Posterior vena cava (tissue), 2 donors: ENCODE data around the gene TACC3. TPM values are rescaled to one million over a fixed set of nuclear protein-coding genes. Genes with fewer than 3 reads are reported as not detected.
A peak's percentile ranks its signal among the peaks of the same experiment; 100 is the strongest.

Experiments used
- DNase-seq: peaks from one replicate; pipeline ENCODE4 v3.0.0-alpha.2; 2020; ENCODE audit warnings: low spot score
- intact Hi-C, 2 donors: fragments of 100-400 bp; cut with DNase I; formaldehyde crosslinking; loops; one replicate each; pipeline versions ENCODE4 v1.14.1 to v1.14.2; 2022 to 2023
- total RNA-seq, 2 donors: library from RNA; stranded (reverse); fragmentation: NEBNext Ultra II Directional; extraction: Animal tissue kit (Norgen Biotek cat#: 25700); gene quantifications; one replicate each; pipeline ENCODE4 v1.2.1, GENCODE V29; 2021
- donor health status: DM: yes; HTN: yes; CAD: no.
- donor health status: DM: yes; HTN: yes; CAD: no.

Gene TACC3
- total RNA-seq, 2 donors from 2014 or later = 5.2 to 9.3 TPM

GRCh38 chr4:1738410-1738809 is 17.1 kb downstream of the TACC3 start:
- DNase-seq = no peak
- intact Hi-C loops = no loop called here

- no peak for DNase-seq
- intact Hi-C loops = no loop called here
Observed at GRCh38 chr4:1739358-1739757, 18.0 kb downstream of the TACC3 start.

- intact Hi-C loops = no loop called here
- DNase-seq = no peak
Observed at GRCh38 chr4:1740021-1740545, 18.8 kb downstream of the TACC3 start.

DNA sequence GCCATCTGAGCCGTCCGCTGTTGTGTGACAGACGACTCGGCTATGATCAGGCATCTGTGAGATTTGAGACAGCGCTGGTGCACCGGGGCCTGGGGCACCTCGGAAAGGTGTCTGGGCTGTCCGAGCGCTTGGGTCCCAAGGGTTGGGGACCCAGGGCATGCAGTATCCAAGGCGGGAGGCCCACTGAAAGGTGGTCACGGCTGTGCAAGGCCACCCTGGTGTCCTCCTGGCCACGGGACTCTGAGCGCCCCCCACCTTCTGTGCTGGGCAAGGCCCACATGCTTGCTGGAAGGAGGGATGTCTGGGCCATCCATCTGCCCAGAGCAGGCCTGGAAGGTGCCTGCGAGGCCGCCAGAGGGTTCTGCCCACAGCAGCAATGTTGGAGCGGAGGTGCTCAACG is 19.9 kb downstream of the TACC3 start:
- no peak for DNase-seq
- intact Hi-C loops = no loop called here

- intact Hi-C loops = no loop called here
- no peak for DNase-seq
Observed at GRCh38 chr4:1743551-1743950, 22.2 kb downstream of the TACC3 start.

DNA sequence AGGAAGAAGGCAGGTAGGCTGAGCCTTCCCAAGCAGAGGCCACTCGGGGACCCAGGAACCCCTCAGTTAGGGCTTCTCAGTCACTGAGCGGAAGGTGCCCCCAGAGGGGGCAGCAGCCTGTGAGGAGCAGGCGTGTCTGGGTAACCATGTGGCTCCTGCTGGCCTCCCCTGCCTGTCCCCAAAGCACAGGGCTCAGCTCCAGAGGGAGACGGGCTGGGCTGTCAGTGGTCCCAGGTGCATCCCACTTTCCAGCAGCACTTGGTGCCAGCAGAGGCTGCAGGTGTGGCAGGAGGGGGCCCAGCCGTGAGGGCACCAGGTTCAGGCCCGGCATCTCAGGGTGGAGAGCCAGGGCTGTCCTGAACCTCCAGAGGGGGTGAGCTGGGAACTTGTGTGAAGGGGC is 22.7 kb downstream of the TACC3 start:
- intact Hi-C loops = no loop called here
- no peak for DNase-seq

- no peak for DNase-seq
- intact Hi-C loops = no loop called here
Observed at GRCh38 chr4:1744552-1744951, 23.2 kb downstream of the TACC3 start.

GRCh38 chr4:1745165-1745564 is 23.8 kb downstream of the TACC3 start:
- no peak for DNase-seq
- intact Hi-C loops = loop anchor here (5.0 kb wide), 2 partner anchors 62 to 152 kb away; no protein-coding TSS in a partner anchor

DNA sequence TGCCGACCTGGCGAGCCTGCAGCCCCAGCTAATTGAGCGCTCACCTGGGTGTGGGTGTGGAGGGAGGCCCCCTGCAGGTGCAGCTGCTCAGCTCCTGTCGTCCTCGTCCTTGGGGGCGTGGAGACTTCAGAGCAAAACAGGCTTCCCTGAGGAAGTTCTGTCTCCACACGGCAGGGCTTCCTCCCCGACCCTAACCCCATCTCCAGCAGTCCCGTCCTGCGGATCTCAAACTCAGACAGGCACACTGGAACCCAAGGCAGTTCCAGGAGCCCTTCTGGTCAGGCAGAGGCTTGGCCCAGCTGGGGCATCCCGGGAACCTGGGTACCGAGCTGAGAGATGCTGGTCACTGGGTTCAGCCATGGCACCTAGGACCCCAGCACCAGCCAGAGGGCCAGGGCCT is 24.4 kb downstream of the TACC3 start:
- intact Hi-C loops = loop anchor here (5.0 kb wide), 2 partner anchors 62 to 152 kb away; no protein-coding TSS in a partner anchor
- DNase-seq = no peak

- DNase-seq = peak; percentile 89
- intact Hi-C loops = loop anchor here (5.0 kb wide), 2 partner anchors 61 to 151 kb away; no protein-coding TSS in a partner anchor
Observed at GRCh38 chr4:1746265-1746691, 25.0 kb downstream of the TACC3 start.

DNA sequence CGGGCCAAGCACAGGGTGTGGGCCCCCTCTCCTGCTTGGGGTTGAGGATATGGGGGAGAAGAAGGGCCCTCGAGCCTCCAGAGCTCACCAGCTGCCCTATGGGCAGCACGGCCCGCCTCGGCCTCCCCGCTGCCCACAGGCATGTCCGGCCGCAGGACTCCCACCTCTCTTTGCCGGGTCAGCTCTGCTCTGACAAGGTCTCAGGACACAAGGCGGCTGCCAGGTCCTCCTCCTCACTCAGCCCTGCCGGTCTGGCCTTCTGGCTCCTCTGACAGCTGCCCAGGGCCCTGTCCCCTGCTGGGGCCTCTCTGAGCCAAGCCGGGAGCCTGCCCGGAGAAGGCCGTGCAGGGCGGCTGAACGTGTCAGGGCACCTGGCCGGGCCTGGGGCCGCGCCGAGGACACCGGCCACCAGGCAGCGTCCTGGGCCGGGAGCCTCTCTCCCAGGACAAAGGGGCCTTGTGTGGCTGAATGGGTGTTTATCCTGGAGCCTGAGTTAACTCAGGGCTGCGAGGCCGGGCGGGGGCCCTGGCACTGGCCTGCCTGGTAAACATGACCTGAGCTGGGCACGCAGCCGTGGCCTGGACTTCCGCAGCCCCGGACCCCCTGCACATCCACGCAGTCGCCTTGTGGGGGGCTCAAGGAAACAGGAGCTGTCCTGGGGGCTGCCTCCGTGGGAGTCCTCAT is 25.7 kb downstream of the TACC3 start:
- DNase-seq = no peak
- intact Hi-C loops = loop anchor here (5.0 kb wide), 2 partner anchors 60 to 150 kb away; no protein-coding TSS in a partner anchor

DNA sequence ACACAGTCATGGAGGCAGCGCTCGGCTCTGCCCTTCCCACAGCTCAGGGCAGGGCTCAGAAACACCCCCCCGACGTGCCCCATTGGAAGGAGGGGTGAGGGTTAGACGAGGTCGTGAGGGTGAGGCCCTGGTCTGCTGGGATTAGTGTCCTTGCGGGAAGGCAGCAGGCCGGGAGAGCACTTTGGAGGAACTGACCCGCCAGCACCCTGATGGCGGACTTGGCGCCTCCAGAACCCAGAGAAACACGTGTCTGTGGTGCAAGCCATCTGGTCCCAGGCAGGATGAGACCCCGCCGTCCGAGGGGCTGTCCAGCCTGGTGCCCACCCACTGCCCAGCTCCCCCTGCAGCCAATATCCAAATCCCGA is 26.3 kb downstream of the TACC3 start:
- no peak for DNase-seq

DNA sequence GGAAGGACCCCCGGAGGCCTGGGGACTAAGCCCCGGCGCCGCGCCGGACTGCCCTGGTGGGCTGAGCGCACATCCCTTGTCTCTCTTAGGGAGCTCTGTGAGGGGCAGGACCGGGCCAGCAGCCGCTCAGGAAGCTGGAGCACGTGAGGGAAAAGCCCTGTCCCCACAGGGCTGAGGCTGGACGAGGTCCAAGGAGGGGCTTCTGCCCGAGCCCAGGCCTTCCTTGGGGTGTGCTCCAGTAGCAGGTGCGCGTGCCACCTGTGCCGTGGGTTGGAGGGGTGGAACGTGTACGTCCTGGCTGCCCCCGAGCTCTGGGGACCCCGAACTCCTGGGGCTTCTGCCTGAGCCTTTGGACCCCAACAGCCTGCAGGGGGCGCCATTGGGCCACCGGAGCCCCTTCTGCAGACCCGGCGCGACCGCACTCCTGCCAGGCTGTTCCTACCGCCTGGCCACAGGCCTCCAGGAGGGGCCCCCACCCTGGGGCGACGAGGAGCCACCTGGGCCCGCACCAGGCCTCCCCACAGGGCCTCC is 27.2 kb downstream of the TACC3 start:
- peak; percentile 92 for DNase-seq
- intact Hi-C loops = loop anchor here (5.0 kb wide), 2 partner anchors 59 to 149 kb away; no protein-coding TSS in a partner anchor

More for the DNA sequence above, 26.3 kb downstream of the TACC3 start:
- intact Hi-C loops = loop anchor here (5.0 kb wide), 2 partner anchors 60 to 150 kb away; no protein-coding TSS in a partner anchor

GRCh38 chr4:1749370-1749769 is 28.0 kb downstream of the TACC3 start:
- intact Hi-C loops = loop anchor here (5.0 kb wide), 2 partner anchors 58 to 148 kb away; no protein-coding TSS in a partner anchor
- DNase-seq = no peak

DNA sequence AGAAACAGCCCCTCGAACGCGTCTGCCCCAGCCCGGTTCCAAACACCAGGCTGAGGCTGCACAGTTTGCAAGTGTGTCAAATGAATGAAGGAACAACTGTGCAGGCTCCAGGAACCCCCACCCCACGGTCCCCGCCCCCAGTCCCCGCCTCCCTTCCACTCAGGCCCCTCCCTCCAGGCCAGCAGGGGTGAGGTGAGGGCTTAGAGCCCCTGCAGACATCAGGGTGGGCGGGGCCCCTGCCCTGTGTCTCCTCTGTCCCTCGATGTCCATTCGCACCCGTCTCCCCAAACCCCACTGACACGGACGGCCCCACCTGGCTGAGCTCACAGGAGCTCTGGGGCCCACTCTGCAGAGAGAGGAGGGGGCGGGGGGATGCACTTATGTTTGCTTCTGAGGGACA is 28.5 kb downstream of the TACC3 start:
- intact Hi-C loops = loop anchor here (5.0 kb wide), 2 partner anchors 57 to 147 kb away; no protein-coding TSS in a partner anchor
- DNase-seq = no peak

GRCh38 chr4:1750381-1751154 is 29.2 kb downstream of the TACC3 start:
- DNase-seq = no peak
- intact Hi-C loops = no loop called here

DNA sequence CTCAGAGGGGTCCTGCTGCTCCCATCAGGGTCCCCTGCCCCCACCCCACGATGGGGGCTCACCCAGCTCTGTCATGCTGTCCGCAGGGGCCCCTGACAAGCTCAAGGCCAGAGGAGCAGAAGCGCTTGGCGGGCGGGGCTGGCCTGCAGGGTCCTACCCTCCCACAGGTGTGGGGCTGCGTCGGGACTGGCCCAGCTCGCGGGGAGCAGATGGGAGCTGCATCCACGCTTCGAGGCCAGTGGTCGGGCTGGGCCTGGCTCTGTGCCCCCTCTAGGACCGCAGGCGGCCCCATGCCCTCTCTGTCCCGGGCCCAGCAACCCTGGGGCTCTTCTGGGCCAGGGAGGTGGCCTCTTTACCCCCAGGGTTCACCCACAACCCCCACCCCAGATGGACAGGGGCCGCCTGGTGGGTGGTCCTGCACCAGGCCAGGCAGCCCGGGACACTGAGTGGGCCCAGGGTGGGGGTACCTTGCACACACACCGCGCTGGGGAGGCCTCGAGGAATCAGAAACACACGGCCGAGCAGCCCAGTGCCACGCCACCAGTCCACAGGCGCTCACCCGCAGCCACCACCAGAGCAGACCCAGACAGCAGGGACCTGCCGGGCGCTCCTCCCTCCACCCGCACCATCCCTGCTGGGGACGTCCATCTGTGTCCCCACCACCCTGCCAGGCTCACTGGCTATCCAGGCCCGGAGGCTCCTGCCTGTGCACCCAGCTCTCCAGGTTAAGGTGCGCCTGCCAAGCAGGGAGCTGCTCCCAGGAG is 30.0 kb downstream of the TACC3 start:
- intact Hi-C loops = no loop called here
- no peak for DNase-seq

- intact Hi-C loops = no loop called here
- DNase-seq = no peak
Observed at GRCh38 chr4:1751919-1752283, 30.6 kb downstream of the TACC3 start.
